Mesothelial cell of epicardium (in vitro differentiated cells): Measurements from ENCODE around the gene SLC4A2. TPM values are rescaled to one million over a fixed set of nuclear protein-coding genes. Genes with fewer than 3 reads are reported as not detected.

ENCODE experiments used
- DNase-seq, 2 experiments: peaks; one replicate each; pipeline ENCODE4 v3.0.0; 2021; ENCODE audit warnings: low spot score in 2 of 2; ENCODE audit not compliant: unreplicated experiment in 2 of 2
- H3K27ac Mint-ChIP-seq: 2 replicates; pipeline ENCODE4 v1.8.0; 2021; ENCODE audit warnings: mixed read lengths
- H3K27me3 Mint-ChIP-seq: 2 replicates; pipeline ENCODE4 v1.8.0; 2021; ENCODE audit warnings: low read depth, mixed read lengths
- H3K36me3 Mint-ChIP-seq: 2 replicates; pipeline ENCODE4 v1.8.0; 2021; ENCODE audit warnings: mixed read lengths
- H3K4me1 Mint-ChIP-seq: 2 replicates; pipeline ENCODE4 v1.8.0; 2021; ENCODE audit warnings: mixed read lengths
- H3K4me3 Mint-ChIP-seq: 2 replicates; pipeline ENCODE4 v1.8.0; 2021; ENCODE audit warnings: mild to moderate bottlenecking, moderate library complexity, mixed read lengths
- H3K9me3 Mint-ChIP-seq: 2 replicates; pipeline ENCODE4 v1.8.0; 2021; ENCODE audit warnings: mixed read lengths
- CTCF ChIP-seq: fragments of 200-600 bp; sonication (generic); IDR thresholded peaks from one replicate; pipeline ENCODE4 v1.5.0; 2021; ENCODE audit warnings: antibody characterized with exemption; ENCODE audit not compliant: unreplicated experiment
- total RNA-seq: library from RNA; stranded (reverse); gene quantifications from 3 replicates; pipeline ENCODE4 v1.2.1, GENCODE V29; 2021

SLC4A2 gene
- total RNA-seq, 1 donor from 2014 or later = 243 TPM

GRCh38 chr7:151093748-151094147 is 34.4 kb downstream of the SLC4A2 start:
- H3K27ac Mint-ChIP-seq = no peak overlapping the region
- peaks cover 6% of the 10 kb centered on the region for H3K36me3 Mint-ChIP-seq
- no peaks in the 10 kb centered on the region for H3K9me3 Mint-ChIP-seq
- peaks cover 12% of the 10 kb centered on the region for H3K4me1 Mint-ChIP-seq
- TF ChIP-seq CTCF = no peak
- no peak for DNase-seq
- H3K4me3 Mint-ChIP-seq = no peak overlapping the region
- no peaks in the 10 kb centered on the region for H3K27me3 Mint-ChIP-seq

GRCh38 chr7:151094675-151095074 is 35.3 kb downstream of the SLC4A2 start:
- Mint-ChIP-seq H3K9me3 (no peaks in the 10 kb centered on the region), H3K4me1 (peaks cover 3% of the 10 kb centered on the region), H3K27ac (no peak overlapping the region), H3K27me3 (no peaks in the 10 kb centered on the region), H3K4me3 (no peak overlapping the region), H3K36me3 (peaks cover 6% of the 10 kb centered on the region)
- no peak for TF ChIP-seq CTCF
- no peak for DNase-seq

GRCh38 chr7:151095123-151095797 is 35.9 kb downstream of the SLC4A2 start:
- DNase-seq = no peak
- H3K27ac Mint-ChIP-seq = no peak overlapping the region
- peaks cover 6% of the 10 kb centered on the region for H3K36me3 Mint-ChIP-seq
- no peaks in the 10 kb centered on the region for H3K4me1 Mint-ChIP-seq
- no peaks in the 10 kb centered on the region for H3K9me3 Mint-ChIP-seq
- TF ChIP-seq CTCF = no peak
- no peaks in the 10 kb centered on the region for H3K27me3 Mint-ChIP-seq
- no peak overlapping the region for H3K4me3 Mint-ChIP-seq

GRCh38 chr7:151095828-151096475 is 36.6 kb downstream of the SLC4A2 start:
- Mint-ChIP-seq H3K27me3 (no peaks in the 10 kb centered on the region), H3K4me1 (no peaks in the 10 kb centered on the region), H3K4me3 (no peak overlapping the region), H3K27ac (no peak overlapping the region), H3K9me3 (no peaks in the 10 kb centered on the region), H3K36me3 (peaks cover 6% of the 10 kb centered on the region)
- no peak for TF ChIP-seq CTCF
- no peak for DNase-seq

- Mint-ChIP-seq H3K36me3 (peaks cover 4% of the 10 kb centered on the region), H3K4me3 (no peak overlapping the region), H3K4me1 (peaks cover 5% of the 10 kb centered on the region), H3K27ac (no peak overlapping the region), H3K9me3 (no peaks in the 10 kb centered on the region), H3K27me3 (no peaks in the 10 kb centered on the region)
- TF ChIP-seq CTCF = no peak
- DNase-seq = no peak
Observed at GRCh38 chr7:151099486-151100211, 40.3 kb downstream of the SLC4A2 start.
